NCI-H146 treated with DMSO at 0.1 percent for 48 hours (cell line): ENCODE measurements around the gene FSTL5.
"Not testable (repeated sequence)": the region's sequence is repeated elsewhere in the genome, so short reads cannot be mapped to it uniquely, and the experiment has no call there.

Experiments
- DNase-seq: peaks from one replicate; lab custom pipeline; 2025; ENCODE audit not compliant: unreplicated experiment; lab: John Stamatoyannopoulos, UW

FSTL5 gene

DNA sequence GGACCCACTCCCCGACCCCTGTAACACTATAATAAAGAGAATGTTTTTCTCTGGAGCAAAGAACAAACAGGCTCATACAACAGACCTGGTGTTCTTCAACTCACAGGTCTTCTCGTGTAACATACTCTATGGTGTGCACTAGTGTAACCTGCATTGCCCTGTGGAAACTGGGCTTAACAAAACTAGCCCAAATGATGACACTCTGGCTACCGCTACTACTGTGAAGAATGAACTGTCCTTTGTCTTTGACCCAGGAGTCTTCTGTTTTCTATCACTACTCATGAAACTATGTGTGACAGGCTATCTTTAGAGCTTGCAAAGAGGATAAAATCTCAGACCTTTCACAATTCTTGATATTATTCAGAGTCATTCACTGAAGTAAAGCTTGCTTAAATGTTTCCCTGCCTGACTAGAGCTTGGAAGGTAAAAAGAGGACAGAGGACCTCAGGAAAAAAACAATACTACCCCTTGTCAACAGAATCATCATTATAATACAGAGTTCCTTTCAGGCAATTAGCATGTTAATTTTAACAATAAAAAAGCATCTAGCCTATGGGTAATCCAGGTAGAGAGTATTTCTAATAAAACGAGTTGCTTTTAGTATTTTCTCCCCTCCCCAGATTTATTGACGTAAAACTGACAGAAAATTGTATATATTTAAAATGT, 59.2 kb downstream of the FSTL5 start:
- no peak for DNase-seq

DNA sequence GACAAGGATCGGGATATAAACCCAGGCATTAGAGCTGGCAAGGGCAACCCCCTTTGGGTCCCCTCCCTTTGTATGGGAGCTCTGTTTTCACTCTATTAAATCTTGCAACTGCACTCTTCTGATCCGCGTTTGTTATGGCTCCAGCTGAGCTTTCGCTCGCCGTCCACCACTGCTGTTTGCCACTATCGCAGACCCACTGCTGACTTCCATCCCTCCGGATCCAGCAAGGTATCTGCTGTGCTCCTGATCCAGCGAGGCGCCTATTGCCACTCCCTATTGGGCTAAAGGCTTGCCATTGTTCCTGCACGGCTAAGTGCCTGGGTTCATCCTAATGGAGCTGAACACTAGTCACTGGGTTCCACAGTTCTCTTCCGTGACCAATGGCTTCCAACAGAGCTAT, 59.9 kb downstream of the FSTL5 start:
- DNase-seq, result not testable (repeated sequence)

- no peak for DNase-seq
Measured at GRCh38 chr4:162102713-162103112, 61.1 kb downstream of the FSTL5 start.

DNA sequence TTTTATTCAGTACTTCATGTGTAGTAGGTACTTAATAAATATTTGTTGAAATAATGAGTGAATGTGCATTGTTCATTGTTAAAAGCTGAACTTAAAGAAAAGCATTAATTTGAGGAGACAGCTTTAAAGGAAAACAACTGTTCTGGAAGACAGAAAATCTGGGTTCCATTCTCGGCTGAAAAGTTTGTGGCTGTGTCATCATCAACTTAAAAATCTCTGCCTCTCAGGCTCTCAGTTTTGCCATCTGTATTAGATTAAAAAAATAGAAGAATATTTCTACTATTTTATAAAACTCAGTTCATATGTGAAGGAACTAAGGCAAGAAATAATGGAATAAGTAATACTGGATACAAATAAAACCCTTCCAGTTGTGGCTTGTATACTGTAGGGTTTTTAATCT, 62.5 kb downstream of the FSTL5 start:
- DNase-seq, result no peak

GRCh38 chr4:162075726-162076125, 88.1 kb downstream of the FSTL5 start:
- no peak for DNase-seq

DNA sequence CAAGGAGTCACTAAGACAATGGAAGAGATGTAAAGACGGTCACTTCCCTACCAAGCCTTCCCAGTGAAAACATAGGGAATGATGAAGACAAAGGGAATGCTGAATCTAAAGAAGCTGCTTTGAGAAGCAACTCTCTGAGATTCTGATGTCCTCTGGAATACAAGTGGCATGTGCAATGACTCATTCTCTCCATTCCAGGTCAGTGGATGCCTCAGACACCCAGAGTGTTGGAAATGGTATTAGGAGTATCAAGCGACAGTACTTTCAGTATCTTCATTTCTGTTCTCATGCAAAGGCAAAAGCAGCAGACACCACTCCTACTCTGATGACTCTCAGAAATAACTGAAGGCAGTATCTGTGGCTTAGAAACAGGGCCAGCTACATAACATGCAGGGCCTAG, 102.6 kb downstream of the FSTL5 start:
- no peak for DNase-seq

DNA sequence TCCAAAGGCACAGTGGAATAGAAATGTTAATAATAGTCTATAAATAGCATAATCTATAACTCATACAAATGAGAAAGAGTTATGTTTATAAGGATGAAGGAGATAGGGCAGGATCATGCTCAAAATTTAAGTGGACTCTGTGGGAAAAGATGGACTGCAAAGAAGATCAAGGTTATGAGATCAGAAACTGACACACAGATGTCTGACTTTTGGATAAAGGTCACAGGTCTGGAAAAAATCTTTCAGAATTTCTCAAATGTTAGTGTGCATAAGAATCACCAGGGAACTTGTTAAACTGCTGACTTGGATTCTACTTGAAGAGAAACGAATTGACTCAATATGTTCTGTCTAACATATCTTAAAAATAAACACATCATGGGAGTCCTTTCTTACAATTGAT, 104.1 kb downstream of the FSTL5 start:
- no peak for DNase-seq

DNA sequence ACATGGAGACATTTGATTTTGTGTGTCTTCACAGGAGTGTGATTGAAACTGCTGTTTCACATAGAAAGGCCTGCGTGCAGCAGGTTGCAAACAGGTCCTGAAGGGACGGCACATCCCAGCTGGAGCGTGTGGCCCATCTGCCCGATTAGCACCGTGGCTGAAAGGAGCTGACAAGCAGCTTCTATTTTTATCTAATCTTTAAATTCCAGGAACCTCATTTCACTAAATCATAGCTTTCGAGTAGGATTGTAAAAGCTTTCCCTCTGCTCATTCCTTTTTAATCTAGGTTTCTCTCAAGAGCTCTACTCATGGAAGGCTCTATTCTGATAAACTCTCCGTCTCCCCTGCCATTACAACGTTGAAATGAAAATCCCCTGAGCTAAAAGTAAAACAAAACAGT, 106.8 kb downstream of the FSTL5 start:
- DNase-seq, result no peak

GRCh38 chr4:162046135-162046534, 117.7 kb downstream of the FSTL5 start:
- no peak for DNase-seq

GRCh38 chr4:162038112-162038511, 125.7 kb downstream of the FSTL5 start:
- DNase-seq, result no peak

- DNase-seq, result no peak
Measured at GRCh38 chr4:162017863-162018262, 145.9 kb downstream of the FSTL5 start.

GRCh38 chr4:162016991-162017390, 146.8 kb downstream of the FSTL5 start:
- no peak for DNase-seq

DNA sequence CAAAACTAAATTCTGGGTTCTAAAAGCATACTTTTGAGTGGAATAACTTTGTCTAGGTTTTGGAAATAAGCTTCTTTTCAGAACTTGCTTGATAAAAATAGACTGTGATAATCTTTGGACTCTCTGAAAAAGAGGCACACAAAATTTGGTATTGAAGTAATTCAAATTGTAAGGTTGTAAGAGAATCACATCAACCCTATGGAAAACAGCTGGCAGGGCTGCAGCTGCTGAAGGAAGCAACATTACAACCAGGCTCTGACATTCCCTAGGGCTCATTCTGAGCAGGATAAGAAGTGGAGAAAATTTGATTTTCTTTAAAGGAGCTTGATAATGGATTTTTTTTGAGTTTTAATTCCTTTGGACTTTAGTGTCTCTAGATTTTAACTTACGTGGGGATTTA, 147.6 kb downstream of the FSTL5 start:
- DNase-seq, result no peak

DNA sequence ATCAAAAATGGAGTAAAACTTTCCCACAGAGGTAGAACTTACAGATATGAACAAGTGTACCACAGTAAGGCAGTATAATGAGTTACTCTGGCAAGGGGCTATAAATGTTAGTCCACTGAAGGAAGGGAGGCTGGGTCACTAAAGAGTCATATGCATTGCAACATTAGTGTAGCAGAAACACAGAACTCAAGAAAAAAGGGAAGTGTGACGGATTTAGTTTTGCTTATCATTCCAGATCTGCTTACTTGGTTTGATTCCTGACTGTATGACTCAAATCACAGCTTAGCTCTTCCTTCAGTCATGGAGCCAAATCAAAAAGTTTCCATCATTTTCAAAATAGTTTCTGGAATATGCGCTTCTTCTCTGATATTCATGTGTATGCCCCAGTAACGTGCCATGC, 148.7 kb downstream of the FSTL5 start:
- DNase-seq, result no peak

GRCh38 chr4:162011089-162011488, 152.7 kb downstream of the FSTL5 start:
- DNase-seq, result no peak

GRCh38 chr4:162010362-162010761, 153.4 kb downstream of the FSTL5 start:
- no peak for DNase-seq

DNA sequence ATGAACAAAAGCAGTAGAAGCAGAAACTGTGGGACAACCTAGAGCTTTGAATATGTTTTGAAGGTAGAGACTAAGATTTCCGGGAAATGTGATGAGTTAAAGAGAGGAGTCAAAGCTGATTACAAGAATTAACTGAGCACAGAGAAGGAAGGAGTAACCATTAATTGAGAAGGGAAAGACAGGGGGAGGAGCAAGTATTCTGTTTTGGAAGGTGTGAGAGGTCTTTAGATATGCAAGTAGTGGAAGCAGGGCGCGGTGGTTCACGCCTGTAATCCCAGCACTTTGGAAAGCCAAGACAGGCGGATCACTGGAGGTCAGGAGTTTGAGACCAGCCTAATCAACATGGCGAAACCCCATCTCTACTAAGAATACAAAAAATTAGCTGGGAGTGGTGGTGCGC, 171.5 kb downstream of the FSTL5 start:
- DNase-seq, result no peak

DNA sequence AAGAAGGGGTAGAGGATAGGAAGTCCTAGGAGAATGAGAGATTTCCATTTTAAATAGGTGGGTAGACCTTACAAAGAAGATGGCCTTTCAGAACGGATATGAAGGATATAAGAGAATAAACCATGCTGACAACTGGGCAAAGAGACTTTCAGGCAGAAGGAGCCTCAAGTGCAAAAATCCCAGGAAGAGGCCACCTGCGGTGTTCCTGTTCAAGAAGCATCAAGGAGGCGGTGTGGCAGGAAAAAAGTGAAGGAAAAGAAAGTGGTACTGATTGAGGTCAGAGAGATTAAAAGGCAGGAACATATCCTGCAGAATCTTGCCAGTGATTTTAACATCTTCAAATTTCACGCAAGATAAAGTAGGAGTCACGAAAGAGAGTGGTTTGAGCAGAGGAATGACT, 172.0 kb downstream of the FSTL5 start:
- DNase-seq, result no peak

GRCh38 chr4:161990721-161991120, 173.1 kb downstream of the FSTL5 start:
- no peak for DNase-seq

DNA sequence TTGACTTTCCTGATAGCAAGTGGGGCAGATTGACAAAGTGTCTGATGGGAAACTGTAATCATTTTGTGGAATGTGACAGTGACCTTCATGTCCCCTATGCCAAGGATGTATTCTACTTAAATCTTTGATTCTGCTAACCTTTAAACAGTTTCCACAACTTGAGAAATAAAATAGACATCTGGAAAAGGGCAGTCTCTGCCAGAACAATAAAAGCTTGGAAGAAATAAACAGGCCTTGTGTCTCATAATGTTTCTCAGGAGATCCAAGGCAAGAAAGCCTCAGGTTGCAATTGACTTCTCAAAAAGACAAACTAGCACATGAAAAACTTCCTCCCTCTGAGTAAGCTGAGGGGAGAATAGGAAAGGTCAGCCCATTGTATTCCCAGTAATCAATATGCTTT, 174.9 kb downstream of the FSTL5 start:
- DNase-seq, result no peak

DNA sequence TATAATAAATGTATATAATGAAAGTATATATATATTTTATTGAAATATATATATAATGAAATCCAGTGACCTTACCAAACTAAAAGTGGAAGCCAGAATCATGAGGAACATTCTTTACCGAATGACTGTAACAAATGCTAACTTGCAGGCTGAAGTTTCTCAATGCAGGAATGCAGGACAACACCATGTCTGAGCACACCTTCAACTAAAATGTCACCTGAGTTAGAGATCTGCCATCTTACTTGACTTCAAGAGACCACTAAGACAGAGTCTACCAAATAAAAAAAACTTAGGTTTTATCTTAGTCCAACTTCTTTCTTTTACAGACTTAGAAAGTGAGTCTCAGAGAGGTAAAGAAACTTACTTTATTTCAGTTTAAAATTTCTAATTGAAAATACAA, 176.2 kb downstream of the FSTL5 start:
- DNase-seq, result no peak

- DNase-seq, result no peak
Measured at GRCh38 chr4:161952382-161952781, 211.4 kb downstream of the FSTL5 start.

DNA sequence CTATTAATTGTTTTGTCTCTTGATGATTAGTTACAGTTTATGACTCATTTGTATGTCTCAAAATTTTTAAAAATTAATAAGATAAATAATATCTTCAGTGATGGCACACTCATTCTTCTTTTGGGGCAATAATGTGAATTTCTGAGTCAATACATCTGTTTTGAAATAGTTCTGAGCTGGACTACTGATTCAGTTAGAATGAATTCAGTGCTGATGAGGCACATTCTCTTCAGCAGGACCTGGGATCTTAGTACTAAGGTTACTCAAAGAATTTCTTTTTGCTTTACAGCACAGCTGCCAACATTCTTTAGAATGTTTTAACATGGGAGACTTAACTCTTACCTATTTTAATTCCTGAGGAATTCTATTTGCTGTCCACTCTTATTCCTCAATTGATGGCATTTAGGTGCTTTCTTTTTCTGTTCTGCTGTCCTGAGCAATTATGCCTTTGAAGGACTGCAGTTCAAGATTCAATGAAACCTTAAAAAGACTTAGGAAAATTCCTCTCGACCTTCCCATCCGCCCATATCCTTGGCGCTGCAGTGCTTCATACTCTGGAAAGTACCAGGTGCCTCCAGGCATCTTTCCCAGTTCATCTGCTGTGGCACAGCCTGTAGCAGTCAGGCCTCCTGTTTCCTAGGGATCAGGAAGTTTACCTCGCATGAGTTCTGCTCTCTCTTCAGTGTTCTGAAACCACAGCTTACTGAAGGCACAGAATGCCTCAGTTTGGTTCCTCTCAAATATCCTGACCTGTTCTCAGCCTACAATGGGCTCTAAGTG, 213.7 kb downstream of the FSTL5 start:
- no peak for DNase-seq
